ENCODE data around the gene MKRN2.
"Not testable (repeated sequence)": the region's sequence is repeated elsewhere in the genome, so short reads cannot be mapped to it uniquely, and the experiment has no call there.

Gene MKRN2

DNA sequence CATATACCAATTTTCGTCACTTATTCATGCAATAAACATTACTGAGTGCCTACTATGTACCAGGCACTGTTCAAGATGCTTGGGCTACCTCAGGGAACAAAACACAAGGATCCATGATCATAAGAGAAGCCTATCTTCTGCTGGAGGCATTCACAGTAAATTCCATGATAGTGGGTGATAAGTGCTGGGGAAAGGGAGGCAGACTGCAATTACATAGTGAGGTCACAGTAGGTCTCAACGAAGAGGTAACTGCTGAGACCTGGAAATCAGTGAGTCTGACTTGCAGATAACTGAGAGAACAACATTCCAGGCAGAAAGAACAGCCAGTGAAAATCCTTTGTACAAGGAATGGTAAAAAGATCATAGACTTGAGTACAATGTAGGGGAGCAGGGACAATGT is 73.4 kb downstream of the MKRN2 start:
- no peak for DNase-seq (ENCODE audit: low read depth, low spot score)

GRCh38 chr3:12630843-12631242 is 74.0 kb downstream of the MKRN2 start:
- DNase-seq (ENCODE audit: low read depth, low spot score), result not testable (repeated sequence)

GRCh38 chr3:12632523-12632922 is 75.6 kb downstream of the MKRN2 start:
- DNase-seq (ENCODE audit: low read depth, low spot score), result no peak

DNA sequence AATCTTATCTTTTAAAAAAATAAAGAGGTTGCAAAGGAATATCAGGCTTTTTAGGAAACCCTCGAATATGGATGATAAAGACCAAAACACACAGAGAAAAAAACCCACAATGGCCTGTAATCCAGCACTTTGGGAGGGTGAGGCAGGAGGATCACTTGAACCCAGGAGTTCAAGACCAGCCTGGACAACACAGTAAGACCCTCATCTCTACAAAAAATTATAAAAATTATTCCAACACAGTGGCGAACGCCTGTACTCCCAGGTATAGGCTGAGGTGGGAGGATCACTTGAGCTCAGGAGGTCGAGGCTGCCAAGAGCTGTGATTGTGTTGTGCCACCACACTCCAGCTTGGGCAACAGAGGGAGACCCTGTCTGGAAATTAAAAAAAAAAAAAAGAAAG is 76.2 kb downstream of the MKRN2 start:
- no peak for DNase-seq (ENCODE audit: low read depth, low spot score)
